ENCODE results near the gene CLEC17A. TPM values are rescaled to one million over a fixed set of nuclear protein-coding genes. Genes with fewer than 3 reads are reported as not detected.

CLEC17A gene
- total and polyA plus RNA-seq, 2 of the 8 experiments (the other 6 are each of a cell fraction or from before 2014, with no cell fraction given) = not detected

- TF ChIP-seq CHD7 (IDR thresholded peaks at IDR 0.05; ENCODE audit: insufficient replicate concordance, low read length) = no peak
- no peak for TF ChIP-seq RNF2 (IDR thresholded peaks at IDR 0.05; ENCODE audit: borderline replicate concordance, low read depth, low read length, missing control alignments, poor library complexity, severe bottlenecking)
- TF ChIP-seq BCL11A (IDR thresholded peaks at IDR 0.05; ENCODE audit: low read depth in 2 of 2, low read length in 2 of 2) = no peak
- TF ChIP-seq SIN3A (conservative IDR thresholded peaks at IDR 0.05 in 1 of 2, IDR thresholded peaks at IDR 0.05 in 1 of 2; ENCODE audit: low read depth in 1 of 2, low read length in 2 of 2) = no peak
Observed at GRCh38 chr19:14553042-14553938, 29.6 kb upstream of the CLEC17A start (continued).
